Thoracic aorta (tissue), 2 donors: ENCODE data around the gene ABTB2. TPM values are rescaled to one million over a fixed set of nuclear protein-coding genes. Genes with fewer than 3 reads are reported as not detected.

Experiments
- ATAC-seq: fragments of 150-250 bp; one replicate; pipeline ENCODE4 v1.8.0; 2017; ENCODE audit warnings: low read depth; ENCODE audit not compliant: insufficient number of reproducible peaks, low FRiP score
- DNase-seq: peaks from one replicate; pipeline ENCODE4 v3.0.0-alpha.2; 2020; ENCODE audit warnings: low spot score
- H3K27ac ChIP-seq, 2 donors: fragments of 200-600 bp; sonication (generic); 1 replicate in 1 of 2; 2 replicates in 1 of 2; pipeline ENCODE4 v1.5.1; 2016; ENCODE audit warnings: mild to moderate bottlenecking in 2 of 2, moderate library complexity in 2 of 2
- H3K27me3 ChIP-seq: fragments of 200-600 bp; sonication (generic); replicated peaks from 2 replicates; pipeline ENCODE4 v1.6.0; 2016; ENCODE audit warnings: mild to moderate bottlenecking; ENCODE audit not compliant: insufficient read depth
- H3K36me3 ChIP-seq: fragments of 200-600 bp; sonication (generic); one replicate; pipeline ENCODE4 v1.5.1; 2016
- H3K4me1 ChIP-seq, 2 donors: fragments of 200-600 bp; sonication (generic); 1 replicate in 1 of 2; 2 replicates in 1 of 2; pipeline versions ENCODE4 v1.5.1 to v1.6.0; 2016; ENCODE audit warnings: low read depth in 2 of 2, mild to moderate bottlenecking in 1 of 2; ENCODE audit not compliant: control insufficient read depth in 1 of 2
- H3K4me3 ChIP-seq: fragments of 200-600 bp; sonication (generic); 2 replicates; pipeline ENCODE4 v1.5.1; 2016; ENCODE audit warnings: mild to moderate bottlenecking
- H3K9me3 ChIP-seq: fragments of 200-600 bp; sonication (generic); 2 replicates; pipeline ENCODE4 v1.5.1; 2016
- total RNA-seq, 2 donors: library from RNA; depleted of rRNA; stranded (reverse); fragments of >200 nt; gene quantifications; one replicate each; pipeline versions ENCODE4 v1.1.0 to v1.2.3, GENCODE V29; 2016
- TF ChIP-seq, protein P1 (sequence below): fragments of 200-600 bp; sonication (generic); IDR thresholded peaks from one replicate; pipeline ENCODE4 v1.5.1; 2019; ENCODE audit warnings: antibody characterized with exemption

Gene ABTB2
- total RNA-seq, 2 donors from 2014 or later = 12.3 to 31.0 TPM

DNA sequence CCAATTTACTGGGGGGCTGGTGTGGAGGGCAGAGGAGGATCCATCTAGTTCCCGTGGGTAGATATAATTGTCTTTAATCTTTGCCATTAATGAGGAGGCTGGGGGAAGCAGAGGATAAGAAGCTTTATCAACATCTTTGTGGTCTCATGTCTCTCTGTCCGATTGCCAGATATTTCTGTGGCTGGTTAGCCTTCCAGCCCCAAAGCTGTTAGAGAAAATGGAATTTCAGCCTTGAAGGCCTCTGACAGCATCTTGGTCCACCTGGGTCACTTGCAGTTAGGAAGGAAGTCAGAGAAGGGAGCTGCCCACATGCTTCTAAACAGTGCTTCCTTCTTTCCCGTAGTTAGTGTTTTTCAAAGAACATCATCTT, 56.9 kb downstream of the ABTB2 start:
- Histone ChIP-seq H3K4me1 (peaks cover 0 to 8% of the 10 kb centered on the region in 2 donors), H3K27me3 (no peaks in the 10 kb centered on the region), H3K27ac (no peak overlapping the region), H3K9me3 (no peaks in the 10 kb centered on the region), H3K4me3 (no peak overlapping the region), H3K36me3 (no peaks in the 10 kb centered on the region)
- TF ChIP-seq, protein P1, sequence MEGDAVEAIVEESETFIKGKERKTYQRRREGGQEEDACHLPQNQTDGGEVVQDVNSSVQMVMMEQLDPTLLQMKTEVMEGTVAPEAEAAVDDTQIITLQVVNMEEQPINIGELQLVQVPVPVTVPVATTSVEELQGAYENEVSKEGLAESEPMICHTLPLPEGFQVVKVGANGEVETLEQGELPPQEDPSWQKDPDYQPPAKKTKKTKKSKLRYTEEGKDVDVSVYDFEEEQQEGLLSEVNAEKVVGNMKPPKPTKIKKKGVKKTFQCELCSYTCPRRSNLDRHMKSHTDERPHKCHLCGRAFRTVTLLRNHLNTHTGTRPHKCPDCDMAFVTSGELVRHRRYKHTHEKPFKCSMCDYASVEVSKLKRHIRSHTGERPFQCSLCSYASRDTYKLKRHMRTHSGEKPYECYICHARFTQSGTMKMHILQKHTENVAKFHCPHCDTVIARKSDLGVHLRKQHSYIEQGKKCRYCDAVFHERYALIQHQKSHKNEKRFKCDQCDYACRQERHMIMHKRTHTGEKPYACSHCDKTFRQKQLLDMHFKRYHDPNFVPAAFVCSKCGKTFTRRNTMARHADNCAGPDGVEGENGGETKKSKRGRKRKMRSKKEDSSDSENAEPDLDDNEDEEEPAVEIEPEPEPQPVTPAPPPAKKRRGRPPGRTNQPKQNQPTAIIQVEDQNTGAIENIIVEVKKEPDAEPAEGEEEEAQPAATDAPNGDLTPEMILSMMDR = no peak
- DNase-seq = no peak
- no peak for ATAC-seq

DNA sequence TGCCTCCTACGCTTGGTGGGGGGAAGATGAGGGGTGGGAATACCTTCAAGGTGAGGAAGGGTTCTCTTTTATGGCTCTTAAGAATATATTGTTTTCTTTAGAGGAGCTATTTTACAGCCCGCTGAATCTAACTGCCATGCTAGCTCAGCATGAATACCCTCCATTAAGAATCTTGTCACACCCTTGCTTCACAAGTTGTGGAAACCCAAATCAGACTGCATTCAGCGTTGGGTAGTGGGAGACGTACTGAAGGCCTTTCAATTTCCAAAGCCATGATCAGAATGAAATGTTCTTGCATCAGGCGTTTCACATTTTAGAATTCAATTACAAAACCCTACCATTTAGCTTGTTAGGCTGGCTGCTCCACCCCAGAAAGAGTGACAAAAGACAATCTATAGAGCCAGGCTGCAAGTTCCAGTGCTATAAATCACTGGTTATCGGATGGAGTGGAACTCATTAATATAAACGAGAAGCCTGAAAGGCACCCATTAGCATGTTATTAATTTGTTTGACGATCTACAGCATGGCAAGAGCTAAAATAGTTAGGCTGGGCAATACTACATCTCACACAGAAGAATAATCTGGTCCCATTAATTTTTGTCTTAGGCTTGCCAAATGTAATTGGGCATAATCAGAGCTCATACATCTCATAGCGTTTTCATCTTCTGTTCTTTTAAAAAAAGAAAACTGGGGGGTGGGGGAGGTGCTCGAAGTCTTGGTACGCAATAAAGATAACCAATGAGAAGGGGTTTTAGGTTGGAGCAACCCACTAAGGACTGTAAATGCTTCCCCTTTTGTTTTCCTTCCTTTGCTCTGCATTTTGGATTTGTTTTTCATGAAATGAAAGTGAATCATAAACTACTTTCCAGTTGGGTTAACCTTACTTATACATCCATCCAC, 57.5 kb downstream of the ABTB2 start:
- no peak overlapping the region for H3K4me3 ChIP-seq
- H3K4me1 ChIP-seq = peaks cover 0 to 8% of the 10 kb centered on the region in 2 donors
- ATAC-seq (no peak), DNase-seq (no peak)
- no peaks in the 10 kb centered on the region for H3K27me3 ChIP-seq
- TF ChIP-seq, protein P1 = no peak
- H3K9me3 ChIP-seq = no peaks in the 10 kb centered on the region
- no peaks in the 10 kb centered on the region for H3K36me3 ChIP-seq
- H3K27ac ChIP-seq = no peak overlapping the region

DNA sequence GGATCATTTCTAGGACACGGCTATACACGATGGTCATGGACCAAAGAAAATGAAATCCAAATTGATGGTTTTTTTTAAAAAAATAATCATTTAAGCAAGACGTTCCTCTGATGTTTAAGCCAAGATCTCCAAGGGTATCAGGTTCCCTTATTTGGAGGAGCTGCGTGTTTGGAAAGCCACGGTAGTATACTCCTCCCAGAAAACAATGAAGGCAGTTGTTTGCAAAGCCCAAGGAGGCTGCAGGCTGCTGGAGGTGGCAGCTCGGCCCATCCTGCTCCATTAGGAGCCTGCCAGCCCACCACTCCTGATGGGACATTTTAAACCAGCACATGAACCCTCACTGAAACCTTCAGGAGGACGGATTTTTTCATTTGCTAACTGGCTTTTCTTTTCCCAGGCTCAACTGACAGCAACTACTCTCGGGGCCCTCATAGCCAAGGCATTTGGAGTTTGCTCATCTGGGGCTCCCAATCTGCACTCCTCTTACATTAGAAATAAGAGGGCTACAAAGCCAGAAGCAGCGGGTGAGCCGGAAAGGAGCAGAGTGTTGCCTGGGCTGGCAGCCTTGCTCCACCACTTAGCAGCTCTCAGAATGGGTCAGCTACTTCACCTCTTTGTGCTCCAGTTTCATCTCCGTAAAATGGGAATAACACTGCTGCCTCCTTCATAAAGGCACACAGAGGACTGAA, 58.4 kb downstream of the ABTB2 start:
- no peak for DNase-seq

DNA sequence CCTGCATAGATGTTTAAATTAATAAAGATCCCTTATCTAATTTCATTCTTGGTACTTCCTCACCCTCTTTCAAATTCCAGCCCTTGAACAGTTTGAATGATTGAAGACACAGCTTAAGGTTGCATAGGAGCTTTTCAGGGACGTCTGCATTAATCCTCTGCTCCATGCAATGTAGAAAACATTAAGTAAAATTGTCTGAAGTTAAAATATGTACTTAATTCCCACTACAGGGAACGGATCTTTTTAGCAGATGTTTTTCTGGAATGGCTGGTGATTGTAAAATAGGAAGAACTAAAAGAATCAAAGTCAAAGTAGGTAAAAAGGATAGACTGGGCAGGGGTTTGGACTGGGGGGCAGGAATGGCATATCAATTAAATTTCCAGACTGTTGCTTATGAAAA, 58.9 kb downstream of the ABTB2 start:
- no peak for DNase-seq
- no peak overlapping the region for H3K27ac ChIP-seq
- ATAC-seq = no peak
- no peaks in the 10 kb centered on the region for H3K36me3 ChIP-seq
- no peak overlapping the region for H3K4me3 ChIP-seq
- H3K4me1 ChIP-seq = peaks cover 0 to 8% of the 10 kb centered on the region in 2 donors
- no peaks in the 10 kb centered on the region for H3K9me3 ChIP-seq
- no peaks in the 10 kb centered on the region for H3K27me3 ChIP-seq
- TF ChIP-seq, protein P1 = no peak

More for the DNA sequence above, 58.4 kb downstream of the ABTB2 start:
- H3K27me3 ChIP-seq = no peaks in the 10 kb centered on the region
- peaks cover 0 to 8% of the 10 kb centered on the region in 2 donors for H3K4me1 ChIP-seq
- H3K9me3 ChIP-seq = no peaks in the 10 kb centered on the region
- H3K36me3 ChIP-seq = no peaks in the 10 kb centered on the region
- TF ChIP-seq, protein P1 = no peak
- no peak overlapping the region for H3K27ac ChIP-seq
- no peak for ATAC-seq
- H3K4me3 ChIP-seq = no peak overlapping the region

DNA sequence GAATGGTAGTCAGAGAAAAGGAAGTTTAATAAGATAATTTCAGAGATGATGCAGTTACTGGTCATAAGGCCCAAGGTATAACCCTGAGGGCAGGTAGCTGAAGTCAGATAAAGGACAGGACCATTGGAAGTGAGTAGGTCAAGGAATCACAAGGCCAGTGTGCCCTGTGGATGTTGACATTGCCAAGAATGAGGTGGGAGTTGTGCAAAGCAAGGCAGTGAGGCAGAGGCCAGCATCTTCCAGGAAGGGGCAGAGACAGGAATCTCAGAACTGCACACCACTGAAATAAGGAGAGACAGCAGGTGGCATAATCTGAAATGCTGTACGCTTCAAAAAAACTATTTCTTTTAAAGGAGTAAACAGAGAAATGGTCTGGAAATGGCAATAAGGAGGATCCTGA, 61.4 kb downstream of the ABTB2 start:
- no peaks in the 10 kb centered on the region for H3K36me3 ChIP-seq
- DNase-seq (no peak), ATAC-seq (no peak)
- no peaks in the 10 kb centered on the region for H3K9me3 ChIP-seq
- H3K4me3 ChIP-seq = no peak overlapping the region
- H3K27me3 ChIP-seq = no peaks in the 10 kb centered on the region
- H3K4me1 ChIP-seq = no peaks in the 10 kb centered on the region
- H3K27ac ChIP-seq = no peak overlapping the region
- TF ChIP-seq, protein P1 = no peak
